Fibroblast of pulmonary artery (primary cell): Measurements from ENCODE around the gene ANKRD44.

Source experiments
- DNase-seq: peaks from one replicate; pipeline ENCODE4 v3.0.0-alpha.2; 2010; ENCODE audit warnings: low read depth
- H3K4me3 ChIP-seq: replicated peaks from 2 replicates; pipeline ENCODE4 v1.5.1; 2011; ENCODE audit warnings: low read depth, mild to moderate bottlenecking, control low read depth, low read length, moderate library complexity
- CTCF ChIP-seq: IDR thresholded peaks from 2 replicates; pipeline ENCODE4 v1.5.1; 2011; ENCODE audit warnings: mild to moderate bottlenecking, control low read depth, low read length, inconsistent platforms; ENCODE audit errors: missing control alignments

The ANKRD44 gene

GRCh38 chr2:197304556-197305011 lies 6.0 kb downstream of the ANKRD44 start:
- DNase-seq: no peak
- no peak for TF ChIP-seq CTCF
- H3K4me3 ChIP-seq: no peak overlapping the region

- no peak overlapping the region for H3K4me3 ChIP-seq
- no peak for TF ChIP-seq CTCF
- DNase-seq: no peak
Measured at GRCh38 chr2:197300139-197300538, 10.4 kb downstream of the ANKRD44 start.

- H3K4me3 ChIP-seq: no peak overlapping the region
- TF ChIP-seq CTCF: no peak
- no peak for DNase-seq
Measured at GRCh38 chr2:197298609-197299008, 12.0 kb downstream of the ANKRD44 start.

- no peak for DNase-seq
- no peak overlapping the region for H3K4me3 ChIP-seq
- TF ChIP-seq CTCF: no peak
Measured at GRCh38 chr2:197297772-197298318, 12.7 kb downstream of the ANKRD44 start.

- H3K4me3 ChIP-seq: no peak overlapping the region
- no peak for DNase-seq
- TF ChIP-seq CTCF: no peak
Measured at GRCh38 chr2:197297266-197297665, 13.3 kb downstream of the ANKRD44 start.

- TF ChIP-seq CTCF: no peak
- DNase-seq: no peak
- H3K4me3 ChIP-seq: no peak overlapping the region
Measured at GRCh38 chr2:197296835-197297234, 13.7 kb downstream of the ANKRD44 start.

GRCh38 chr2:197294260-197294659 lies 16.3 kb downstream of the ANKRD44 start:
- DNase-seq: no peak
- no peak overlapping the region for H3K4me3 ChIP-seq

More at GRCh38 chr2:197294260-197294659, 16.3 kb downstream of the ANKRD44 start:
- TF ChIP-seq CTCF: no peak
